Transverse colon (tissue), 4 donors: Measurements from ENCODE around the gene ABTB1. TPM values are rescaled to one million over a fixed set of nuclear protein-coding genes. Genes with fewer than 3 reads are reported as not detected.
A peak's percentile ranks its signal among the peaks of the same experiment; 100 is the strongest.

ENCODE experiments used
- DNase-seq: peaks from one replicate; pipeline ENCODE4 v3.0.0-alpha.2; 2019
- H3K27ac ChIP-seq, 4 donors: fragments of 200-600 bp; sonication (generic); 2 replicates each; pipeline ENCODE4 v1.5.1; 2016 to 2018; ENCODE audit warnings: inconsistent platforms in 4 of 4
- H3K27me3 ChIP-seq: fragments of 200-600 bp; sonication (generic); 2 replicates; pipeline ENCODE4 v1.5.1; 2017; ENCODE audit warnings: inconsistent platforms
- H3K36me3 ChIP-seq, 4 donors: fragments of 200-600 bp; sonication (generic); 2 replicates each; pipeline ENCODE4 v1.5.1; 2017 to 2019; ENCODE audit warnings: inconsistent platforms in 4 of 4
- H3K4me1 ChIP-seq, 4 donors: fragments of 200-600 bp; sonication (generic); 2 replicates each; pipeline ENCODE4 v1.5.1; 2017 to 2020; ENCODE audit warnings: inconsistent platforms in 4 of 4
- H3K4me3 ChIP-seq, 4 donors: fragments of 200-600 bp; sonication (generic); 1 replicate in 1 of 4; 2 replicates in 3 of 4; pipeline versions ENCODE4 v1.5.1 to v1.6.1; 2017 to 2019; ENCODE audit warnings: inconsistent platforms in 4 of 4
- H3K9me3 ChIP-seq, 2 donors: fragments of 200-600 bp; sonication (generic); 2 replicates each; pipeline ENCODE4 v1.5.1; 2017 to 2019; ENCODE audit warnings: inconsistent platforms in 2 of 2
- CTCF ChIP-seq, 5 experiments: fragments of 200-600 bp in 3 of 5; fragments of 450-650 bp in 2 of 5; sonication (generic) in 3 of 5; IDR thresholded peaks; 1 replicate in 2 of 5; 2 replicates in 3 of 5; pipeline ENCODE4 v1.5.1; 2016 to 2017; ENCODE audit warnings: antibody characterized with exemption in 5 of 5, inconsistent platforms in 3 of 5, mild to moderate bottlenecking in 2 of 5, moderate library complexity in 1 of 5
- EP300 ChIP-seq: sonication (generic); formaldehyde crosslinking; IDR thresholded peaks from one replicate; pipeline ENCODE4 v1.6.1; 2017; ENCODE audit warnings: antibody characterized with exemption, low read depth
- POLR2A ChIP-seq: fragments of 450-650 bp; IDR thresholded peaks from one replicate; pipeline ENCODE4 v1.6.1; 2016; ENCODE audit warnings: antibody characterized with exemption, mild to moderate bottlenecking, moderate library complexity
- POLR2AphosphoS5 ChIP-seq, 3 donors: sonication (generic); formaldehyde crosslinking; IDR thresholded peaks; one replicate each; pipeline ENCODE4 v1.6.1; 2016; ENCODE audit warnings: antibody characterized with exemption in 3 of 3
- WGBS, 2 donors: methylation state at CpG; one replicate each; pipeline ENCODE4 v1.1.5; 2018; ENCODE audit warnings: low coverage in 1 of 2; 5-methylcytosine and 5-hydroxymethylcytosine counted together
- in situ Hi-C, 4 donors: fragments of 200-750 bp; cut with MboI; loops; one replicate each; pipeline versions ENCODE4 v1.15.0 to v1.15.1; 2017; ENCODE audit warnings: low sequenced_read_pairs in 3 of 4, low pct_ligation_motif_present in 1 of 4, low pct_unique_long_range_greater_than_20kb in 1 of 4
- intact Hi-C: fragments of 100-400 bp; cut with DNase I; formaldehyde crosslinking; loops from one replicate; pipeline ENCODE4 v1.15.1; 2023; ENCODE audit warnings: low total_unique reads
- total RNA-seq, 4 donors: library from RNA; depleted of rRNA; stranded (reverse); fragments of >200 nt; gene quantifications; one replicate each; pipeline ENCODE4 v1.1.0, GENCODE V29; 2016

The ABTB1 gene
- total RNA-seq, 4 donors from 2014 or later, result 29.6 to 80.4 (median 45.8) TPM

DNA sequence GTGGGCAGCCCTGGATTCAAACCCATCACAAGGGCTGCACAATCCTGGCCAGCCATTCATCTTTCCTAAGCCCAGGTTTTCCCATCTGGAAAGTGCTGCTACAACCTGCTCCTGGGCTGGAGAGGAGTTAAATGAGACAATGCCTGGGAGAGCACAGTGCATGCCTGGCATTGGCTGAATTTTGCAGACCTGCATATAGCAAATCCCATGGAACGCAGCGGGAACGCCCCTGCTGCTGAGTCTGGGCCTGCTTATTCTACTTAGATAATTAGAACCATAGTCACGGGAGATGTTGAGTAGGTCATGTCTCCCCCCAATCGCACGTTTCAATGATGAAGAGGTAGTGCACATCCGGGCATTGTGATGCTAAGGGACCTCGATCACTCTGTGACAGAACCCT is 46.6 kb downstream of the ABTB1 start:
- H3K4me1 ChIP-seq, result peaks cover 4 to 24% (median 12%) of the 10 kb centered on the region in 4 donors
- H3K9me3 ChIP-seq, result no peaks in the 10 kb centered on the region
- H3K36me3 ChIP-seq, result no peaks in the 10 kb centered on the region
- in situ Hi-C loops (no loop called here), intact Hi-C loops (no loop called here)
- no peak overlapping the region for H3K4me3 ChIP-seq
- no peak for TF ChIP-seq EP300
- no peak for TF ChIP-seq CTCF (IDR thresholded peaks at IDR 0.05)
- no peak for TF ChIP-seq POLR2A
- no peak for TF ChIP-seq POLR2AphosphoS5 (IDR thresholded peaks at IDR 0.05)
- no peak overlapping the region for H3K27ac ChIP-seq
- WGBS, 2 donors, result 90 to 96% methylated on average over 2 to 8 of the region's 8 CpGs
- H3K27me3 ChIP-seq, result no peaks in the 10 kb centered on the region
- DNase-seq, result no peak

DNA sequence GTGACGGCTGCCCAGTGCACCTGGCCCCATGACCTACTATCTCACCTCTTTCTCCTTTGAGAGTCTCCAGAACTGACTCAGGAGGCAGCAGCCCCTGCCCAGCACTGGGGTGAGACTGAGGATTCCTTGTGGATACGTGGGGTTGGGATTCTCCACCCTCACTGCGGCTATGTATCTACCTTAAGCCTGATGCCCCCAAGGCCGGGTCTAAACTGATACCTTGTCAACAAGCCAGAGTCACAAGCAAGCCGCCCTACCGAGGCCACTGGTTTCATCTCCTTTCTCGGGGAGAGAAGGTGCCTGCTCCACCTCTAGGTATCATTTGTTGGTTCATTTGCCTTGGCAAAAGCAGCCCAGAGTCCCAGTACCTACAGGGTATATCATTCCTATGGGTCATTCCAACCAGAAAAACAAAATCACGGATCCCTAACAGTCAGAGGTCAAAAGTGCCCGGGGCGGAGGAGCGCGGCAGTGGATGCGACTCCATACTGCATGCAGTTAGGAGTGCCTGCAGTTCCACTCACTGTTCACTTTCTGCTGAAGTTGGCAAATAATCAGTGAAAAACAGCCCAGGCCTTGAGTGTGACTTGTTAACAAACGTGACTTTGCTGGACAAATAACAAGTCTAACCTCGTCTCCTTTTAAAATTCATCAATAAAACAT is 47.5 kb downstream of the ABTB1 start:
- no peak for TF ChIP-seq EP300
- TF ChIP-seq POLR2A, result no peak
- no peak for TF ChIP-seq POLR2AphosphoS5 (IDR thresholded peaks at IDR 0.05)
- no peak for TF ChIP-seq CTCF (IDR thresholded peaks at IDR 0.05)
- H3K4me1 ChIP-seq, result peaks cover 4 to 24% (median 12%) of the 10 kb centered on the region in 4 donors
- no peak for DNase-seq
- H3K36me3 ChIP-seq, result no peaks in the 10 kb centered on the region
- WGBS, 2 donors, result 90 to 92% methylated on average over 8 to 15 of the region's 15 CpGs
- in situ Hi-C loops, result no loop called here
- no peak overlapping the region for H3K27ac ChIP-seq
- H3K4me3 ChIP-seq, result no peak overlapping the region
- intact Hi-C loops, result no loop called here
- no peaks in the 10 kb centered on the region for H3K9me3 ChIP-seq
- no peaks in the 10 kb centered on the region for H3K27me3 ChIP-seq

GRCh38 chr3:127720985-127721935 is 48.5 kb downstream of the ABTB1 start:
- 39 to 84% methylated on average over 5 to 17 of the region's 17 CpGs for WGBS, 2 donors
- intact Hi-C loops (no loop called here), in situ Hi-C loops (no loop called here)
- TF ChIP-seq EP300, result no peak
- peaks cover 4 to 24% (median 12%) of the 10 kb centered on the region in 4 donors for H3K4me1 ChIP-seq
- H3K36me3 ChIP-seq, result no peaks in the 10 kb centered on the region
- no peak overlapping the region for H3K4me3 ChIP-seq
- H3K27me3 ChIP-seq, result no peaks in the 10 kb centered on the region
- peak overlapping the region in 2 of 4 donors; percentile 23 to 51 for H3K27ac ChIP-seq
- H3K9me3 ChIP-seq, result no peaks in the 10 kb centered on the region
- no peak for DNase-seq

- intact Hi-C loops, result no loop called here
- TF ChIP-seq POLR2A (no peak), POLR2AphosphoS5 (IDR thresholded peaks at IDR 0.05) (no peak), CTCF (IDR thresholded peaks at IDR 0.05) (no peak), EP300 (no peak)
- in situ Hi-C loops, result no loop called here
- Histone ChIP-seq H3K27ac (peak overlapping the region; percentile 23 to 62 (median 54)), H3K9me3 (no peaks in the 10 kb centered on the region), H3K4me3 (no peak overlapping the region), H3K36me3 (no peaks in the 10 kb centered on the region), H3K4me1 (peaks cover 4 to 24% (median 12%) of the 10 kb centered on the region in 4 donors), H3K27me3 (no peaks in the 10 kb centered on the region)
- 51 to 67% methylated on average over 2 to 13 of the region's 13 CpGs for WGBS, 2 donors
- DNase-seq, result no peak
These were observed 49.5 kb downstream of the ABTB1 start for GRCh38 chr3:127722091-127722784.
